GM18498 (cell line): Measurements from ENCODE around the gene CCDC85B.

ENCODE experiments used
- ATAC-seq: cut with Tn5 transposase; IDR thresholded peaks from one replicate; pipeline ENCODE4 v1.9.1; 2021; ENCODE audit warnings: mild to moderate bottlenecking, moderate library complexity; ENCODE audit not compliant: unreplicated experiment

CCDC85B gene

GRCh38 chr11:65903715-65904114 lies 13.2 kb downstream of the CCDC85B start:
- no peak for ATAC-seq

DNA sequence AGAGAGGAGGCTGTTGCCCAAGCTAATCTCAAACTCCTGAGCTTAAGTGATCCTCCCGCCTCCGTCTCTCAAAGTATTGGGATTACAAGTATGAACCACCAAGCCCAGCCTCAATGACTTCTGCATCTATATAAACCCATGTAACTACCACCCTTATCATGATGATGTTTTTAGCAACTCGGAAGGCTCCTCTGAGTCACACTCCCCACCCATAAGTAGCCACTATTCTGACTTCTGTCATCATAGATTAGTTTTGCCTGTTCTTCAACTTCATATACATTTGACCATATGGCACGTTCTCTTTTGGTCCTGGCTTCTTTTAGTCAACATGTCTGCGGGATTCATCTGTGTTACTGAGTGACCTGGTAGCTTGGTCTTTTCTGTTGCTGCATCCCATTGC lies 16.1 kb downstream of the CCDC85B start:
- ATAC-seq, result no peak

DNA sequence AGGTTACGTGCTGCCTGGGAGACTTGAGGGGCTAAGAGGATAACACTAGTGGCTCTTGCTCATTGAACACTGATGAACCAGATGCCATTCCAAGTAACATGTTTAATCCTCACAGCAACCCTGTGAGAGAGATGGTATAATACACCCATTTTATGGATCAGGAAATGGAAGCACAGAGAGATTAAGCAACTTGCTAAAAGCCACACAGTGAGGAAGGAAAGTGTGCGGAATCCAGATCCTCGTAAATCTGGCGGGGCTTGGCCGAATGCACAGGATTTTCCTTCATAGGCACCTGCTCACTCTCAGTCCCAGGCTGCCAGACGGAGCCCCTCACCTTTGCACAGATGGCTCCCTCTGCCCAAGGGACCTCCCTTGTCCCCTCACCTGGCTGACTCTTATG lies 17.4 kb downstream of the CCDC85B start:
- no peak for ATAC-seq

DNA sequence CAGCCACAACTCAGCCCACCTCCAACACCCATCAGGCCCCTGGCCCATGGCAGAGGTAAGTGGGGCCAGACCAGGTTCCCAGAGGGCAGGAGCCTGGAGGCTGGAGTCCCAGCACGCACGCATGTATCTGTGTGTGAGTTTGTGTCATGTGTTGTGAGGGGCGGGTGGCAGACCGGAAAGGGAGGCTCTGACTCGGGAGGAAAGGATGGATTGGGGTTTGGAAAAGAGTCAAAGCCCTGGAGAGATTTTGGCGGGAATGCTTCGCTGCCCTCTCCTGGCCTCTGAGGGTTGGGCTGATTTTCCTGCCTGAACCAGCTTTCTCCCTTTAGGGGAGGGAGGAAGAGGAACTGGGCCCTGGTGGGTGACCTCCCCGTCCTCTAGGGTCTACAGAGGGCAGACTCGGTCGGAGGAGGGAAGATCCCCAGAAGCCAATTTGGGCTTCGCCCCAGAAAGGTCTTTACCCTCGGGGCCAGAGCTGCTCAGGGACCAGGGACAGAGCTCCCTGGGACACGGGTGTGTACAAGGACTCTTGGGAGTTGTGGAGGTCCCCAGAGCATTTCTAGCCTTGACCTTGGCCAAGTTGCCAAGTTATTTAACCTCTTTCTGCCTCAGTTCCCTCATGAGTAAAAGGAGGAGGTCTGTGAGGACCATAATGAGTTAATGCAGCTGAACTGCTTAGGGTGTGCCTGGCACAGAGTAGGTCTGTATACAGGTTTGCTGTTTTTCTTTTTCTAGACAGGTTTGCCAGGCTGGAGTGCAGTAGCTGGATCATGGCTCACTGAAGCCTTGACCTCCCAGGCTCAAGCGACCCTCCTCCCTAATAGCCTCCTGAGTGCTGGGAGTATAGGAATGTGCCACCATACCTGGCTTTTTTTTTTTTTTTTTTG lies 21.5 kb downstream of the CCDC85B start:
- ATAC-seq, result no peak

DNA sequence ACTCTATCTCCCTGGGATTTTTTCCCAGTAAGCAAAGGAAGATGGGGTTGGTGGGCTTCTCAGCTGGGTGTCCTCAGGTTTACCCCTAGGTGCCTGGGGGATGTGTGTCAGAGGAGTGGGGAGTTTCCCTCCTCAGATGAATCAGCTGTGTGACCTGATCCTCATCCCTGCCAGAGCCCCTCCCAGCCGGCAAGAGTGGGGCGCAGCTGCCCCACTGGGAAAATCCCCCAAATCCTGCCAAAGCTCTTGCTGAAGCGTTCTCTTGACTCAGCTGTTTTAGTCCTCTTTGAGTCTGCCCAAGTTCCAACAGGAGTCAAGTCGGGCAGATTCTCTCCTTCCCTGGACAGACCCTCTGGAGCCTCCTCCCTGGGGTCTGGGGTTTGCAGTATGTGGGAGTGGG lies 22.4 kb downstream of the CCDC85B start:
- no peak for ATAC-seq

DNA sequence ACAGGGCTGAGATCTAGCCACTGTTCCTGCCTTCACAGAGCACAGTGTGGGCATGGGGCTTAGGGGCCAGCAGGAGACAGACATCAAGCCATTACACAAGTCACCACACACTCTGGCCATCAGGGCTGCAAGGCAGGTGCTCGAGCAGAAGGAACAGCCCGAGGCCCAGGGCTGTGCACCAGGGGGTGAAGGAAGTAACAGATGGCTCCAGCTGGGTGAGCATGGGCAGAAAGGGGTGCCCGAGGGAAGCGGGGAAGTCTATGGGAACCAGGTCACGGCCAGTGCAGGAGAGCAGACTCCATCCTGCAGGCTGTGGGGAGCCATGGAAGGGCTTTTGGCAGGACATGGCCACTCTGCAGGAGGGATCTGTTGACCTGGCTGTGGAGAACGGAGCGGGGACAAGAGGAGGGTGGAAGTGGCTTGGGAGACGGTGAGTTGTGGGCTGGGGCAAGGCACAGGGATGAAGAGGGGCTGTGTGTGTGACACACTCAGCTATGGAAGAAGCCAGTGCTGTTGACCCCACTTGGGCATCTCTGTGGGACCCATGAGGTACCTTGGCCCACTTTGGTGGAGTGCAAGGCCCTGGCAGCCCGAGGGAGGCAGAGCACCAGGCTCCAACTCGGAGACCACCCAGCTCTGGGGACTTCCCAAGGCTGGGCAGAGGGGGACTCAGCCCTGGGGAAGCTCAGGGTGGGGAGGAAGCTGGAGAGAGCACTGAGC lies 24.8 kb downstream of the CCDC85B start:
- no peak for ATAC-seq

DNA sequence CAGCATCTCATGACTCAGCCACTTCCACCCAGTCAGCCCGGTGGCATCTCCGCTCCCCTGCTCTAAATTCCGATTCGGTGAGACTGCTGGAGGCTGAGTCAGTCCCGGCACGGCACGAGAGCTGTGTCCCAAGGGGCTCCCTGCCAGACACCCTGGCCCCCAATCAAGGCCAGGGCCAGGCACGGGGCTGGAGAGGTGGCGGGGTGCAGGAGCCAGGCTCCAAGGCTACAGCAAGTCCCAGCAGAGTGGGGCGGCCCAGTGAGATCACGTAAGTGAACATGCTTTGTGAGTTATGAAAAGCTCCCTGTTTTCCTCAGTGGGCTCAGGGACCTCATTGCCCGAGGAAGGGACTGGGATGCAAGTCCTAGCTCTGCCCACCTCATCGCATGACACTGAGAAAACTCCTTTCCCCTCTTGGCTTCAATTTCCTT lies 25.4 kb downstream of the CCDC85B start:
- ATAC-seq, result no peak

DNA sequence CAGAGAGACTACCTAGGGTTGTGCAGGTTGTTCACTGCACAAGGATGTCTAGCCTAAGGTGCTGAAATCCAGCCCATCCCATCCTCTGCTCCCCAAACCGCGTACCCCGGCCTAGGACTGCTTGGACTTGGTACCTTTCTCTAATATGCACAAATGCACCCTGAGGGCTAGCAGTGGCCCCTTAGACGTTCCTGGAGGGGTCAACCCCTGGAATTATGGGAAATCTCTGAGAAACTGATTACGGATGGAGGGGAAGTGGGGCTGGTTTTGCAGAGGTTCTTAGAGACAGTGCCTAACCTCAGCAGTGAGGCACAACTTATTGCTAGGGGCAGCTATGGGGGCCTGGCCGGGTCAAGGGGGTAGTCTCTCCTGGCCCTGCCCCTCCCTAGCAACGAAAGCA lies 25.9 kb downstream of the CCDC85B start:
- ATAC-seq, result no peak

GRCh38 chr11:65917077-65917433 lies 26.6 kb downstream of the CCDC85B start:
- no peak for ATAC-seq

GRCh38 chr11:65917434-65918210 lies 27.1 kb downstream of the CCDC85B start:
- no peak for ATAC-seq

GRCh38 chr11:65918211-65919140 lies 28.0 kb downstream of the CCDC85B start, which contains the start of gene C11orf68:
Gene C11orf68, minus strand, starts transcription at chr11:65919062. Its CDS starts 31 bp downstream, at chr11:65919031.
- peak; percentile 60 for ATAC-seq

DNA sequence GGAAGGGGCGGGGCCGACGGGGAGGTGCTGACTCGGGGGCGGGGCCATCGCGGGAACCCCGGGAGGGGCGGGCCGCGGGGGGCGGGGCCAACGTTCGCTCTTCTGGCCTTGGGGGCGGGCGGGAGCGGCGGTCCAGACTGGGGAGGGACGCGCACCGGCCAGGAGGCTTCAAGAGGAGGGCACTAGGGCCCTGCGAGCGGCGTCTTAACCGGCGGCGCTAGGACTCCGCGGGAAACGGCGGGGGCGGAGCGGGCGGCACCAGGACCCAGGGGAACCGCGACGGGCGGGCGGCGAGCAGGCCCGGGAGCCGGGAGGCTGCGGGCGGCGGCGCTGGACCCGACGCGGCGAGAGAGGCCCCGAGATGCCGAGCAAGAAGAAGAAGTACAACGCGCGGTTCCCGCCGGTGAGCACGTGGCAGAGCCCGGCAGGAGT lies 28.7 kb downstream of the CCDC85B start, which contains the start of gene DRAP1:
Gene DRAP1, plus strand, starts transcription at position 286 of the 432 bp plus-strand sequence. Its CDS starts 76 bp downstream, at position 362.
- ATAC-seq, result peak; percentile 81

DNA sequence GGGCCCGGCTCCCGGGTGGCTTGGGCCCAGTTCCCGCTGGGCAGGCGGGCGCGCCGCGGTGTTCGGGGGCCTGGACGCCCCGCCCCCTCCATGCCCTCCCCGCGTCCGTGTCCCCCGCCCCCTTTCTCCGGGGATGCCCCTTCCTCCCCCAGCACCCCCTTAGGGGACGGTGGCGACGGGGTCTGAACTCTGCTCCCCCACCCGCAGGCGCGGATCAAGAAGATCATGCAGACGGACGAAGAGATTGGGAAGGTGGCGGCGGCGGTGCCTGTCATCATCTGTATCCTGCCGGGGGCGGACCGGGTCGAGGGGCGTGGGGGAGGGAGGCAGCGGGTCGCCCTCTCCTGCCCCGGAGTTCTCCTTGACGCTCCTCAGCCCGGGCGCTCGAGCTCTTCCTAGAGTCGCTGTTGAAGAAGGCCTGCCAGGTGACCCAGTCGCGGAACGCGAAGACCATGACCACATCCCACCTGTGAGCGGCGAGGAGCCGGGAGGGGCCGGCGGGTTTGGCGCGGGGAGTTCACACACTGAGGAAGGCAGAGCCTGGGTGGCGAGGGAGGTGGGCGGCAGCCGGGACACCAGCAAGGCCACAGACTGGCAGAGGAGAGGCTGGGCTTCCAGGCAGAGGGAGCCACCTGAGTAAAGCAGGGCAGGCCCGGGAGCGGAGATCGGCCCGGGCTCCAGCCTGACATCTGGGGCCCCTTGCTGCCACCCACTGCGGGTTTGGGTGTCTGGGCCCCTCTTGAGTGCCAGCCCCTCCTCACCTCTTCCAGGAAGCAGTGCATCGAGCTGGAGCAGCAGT lies 29.3 kb downstream of the CCDC85B start:
- peak; percentile 38 for ATAC-seq

DNA sequence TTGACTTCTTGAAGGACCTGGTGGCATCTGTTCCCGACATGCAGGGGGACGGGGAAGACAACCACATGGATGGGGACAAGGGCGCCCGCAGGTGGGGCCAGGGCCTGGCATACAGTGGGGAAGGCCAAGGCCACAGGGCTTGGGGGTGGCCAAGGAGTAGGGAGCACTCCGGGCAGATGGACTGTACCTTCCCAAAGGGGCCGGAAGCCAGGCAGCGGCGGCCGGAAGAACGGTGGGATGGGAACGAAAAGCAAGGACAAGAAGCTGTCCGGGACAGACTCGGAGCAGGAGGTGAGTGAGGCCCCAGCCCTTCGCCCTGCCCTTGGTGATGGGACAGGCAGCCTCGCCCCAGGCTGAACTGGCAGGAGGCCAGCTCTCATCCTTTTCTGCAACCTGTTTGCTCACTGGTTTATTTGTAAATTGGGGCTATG lies 29.9 kb downstream of the CCDC85B start:
- no peak for ATAC-seq

DNA sequence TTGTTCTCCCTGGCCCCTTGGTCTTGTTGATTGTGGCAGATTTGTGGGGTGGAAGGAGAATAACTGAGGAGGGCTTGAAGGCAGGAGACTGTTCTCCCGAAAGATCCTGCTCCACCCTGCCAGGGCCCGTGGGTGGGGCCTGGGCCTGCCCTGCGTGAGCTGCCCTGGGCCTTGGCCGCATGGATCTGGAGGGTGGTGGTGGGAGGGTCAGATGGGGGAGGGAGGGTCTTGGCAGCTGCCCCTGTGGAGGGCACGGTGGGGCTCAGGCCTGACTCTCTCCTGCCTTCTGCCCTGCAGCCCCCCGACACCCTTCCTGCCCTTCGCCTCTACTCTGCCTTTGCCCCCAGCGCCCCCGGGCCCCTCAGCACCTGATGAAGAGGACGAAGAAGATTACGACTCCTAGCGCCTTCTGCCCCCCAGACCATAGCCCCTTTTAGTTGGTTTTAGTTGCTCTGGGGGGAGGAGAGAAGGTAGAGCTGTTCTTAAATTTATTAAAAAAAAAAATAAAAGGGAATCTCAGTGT lies 30.6 kb downstream of the CCDC85B start:
- ATAC-seq, result no peak

GRCh38 chr11:65921876-65922275 lies 31.4 kb downstream of the CCDC85B start:
- ATAC-seq, result no peak

DNA sequence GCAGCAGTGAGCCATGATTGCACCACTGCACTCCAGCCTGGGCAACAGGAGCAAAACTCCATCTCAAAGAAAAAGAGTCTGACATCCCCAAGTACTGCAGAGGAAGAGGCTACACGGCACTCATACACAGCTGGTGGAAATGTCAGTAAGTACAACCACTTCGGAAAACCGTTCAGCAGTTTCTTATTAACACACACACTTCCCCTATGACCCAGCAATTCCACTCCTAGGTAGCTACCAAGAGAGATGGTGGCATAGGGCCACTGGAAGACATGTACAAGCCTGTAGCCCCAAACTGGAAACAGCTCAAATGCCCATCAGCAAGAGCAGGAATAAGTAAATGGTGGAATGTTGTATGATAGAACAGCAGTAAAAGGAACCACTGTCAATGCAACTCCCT lies 32.1 kb downstream of the CCDC85B start:
- no peak for ATAC-seq

- no peak for ATAC-seq
These were observed 34.9 kb downstream of the CCDC85B start for GRCh38 chr11:65925397-65925796.

DNA sequence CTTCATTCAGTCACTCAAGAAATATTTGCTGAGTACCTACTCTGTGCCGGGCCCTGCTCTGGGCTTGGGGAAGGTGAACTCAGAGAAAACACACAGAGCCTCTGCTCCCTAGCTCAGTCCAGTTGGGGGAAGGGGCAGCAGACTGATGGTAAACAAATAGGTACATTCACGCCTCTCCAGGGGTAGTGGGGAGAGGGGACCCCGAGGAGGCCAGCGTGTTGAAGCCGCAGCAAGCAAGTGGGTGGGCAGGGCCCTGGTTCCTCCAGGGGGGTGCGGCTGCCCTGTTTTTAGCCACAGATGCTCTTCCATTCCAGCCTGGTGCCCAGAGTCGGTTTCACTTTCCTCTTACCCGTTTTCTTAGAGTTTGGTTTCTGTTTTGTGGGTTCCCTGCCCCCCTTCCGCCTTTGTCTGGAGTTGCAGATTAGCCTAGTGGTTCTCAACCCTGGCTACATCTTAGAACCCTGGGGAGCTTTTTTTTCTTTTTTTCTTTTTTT lies 37.5 kb downstream of the CCDC85B start:
- peak; percentile 75 for ATAC-seq
